ENCODE measurements around the gene C2orf76.
"Not testable (repeated sequence)": the region's sequence is repeated elsewhere in the genome, so short reads cannot be mapped to it uniquely, and the experiment has no call there.

The C2orf76 gene

GRCh38 chr2:119366649-119367471 is at the start of gene C2orf76, which contains the start of gene DBI:
Gene C2orf76, minus strand, starts transcription at chr2:119366834. Its CDS starts 26,875 bp downstream, at chr2:119339959.
Gene DBI, plus strand, starts transcription at chr2:119366977. Its CDS starts 75 bp downstream, at chr2:119367052.
- peak; percentile 90 for DNase-seq

GRCh38 chr2:119415630-119416029 is 49.0 kb upstream of the C2orf76 start:
- no peak for DNase-seq

GRCh38 chr2:119414894-119415293 is 48.3 kb upstream of the C2orf76 start:
- no peak for DNase-seq

GRCh38 chr2:119409506-119409905 is 42.9 kb upstream of the C2orf76 start:
- no peak for DNase-seq

GRCh38 chr2:119408221-119408619 is 41.6 kb upstream of the C2orf76 start:
- DNase-seq: no peak

GRCh38 chr2:119407430-119408220 is 41.0 kb upstream of the C2orf76 start:
- peak; percentile 53 for DNase-seq

- no peak for DNase-seq
Measured at GRCh38 chr2:119405151-119405550, 38.5 kb upstream of the C2orf76 start.

- DNase-seq: not testable (repeated sequence)
Measured at GRCh38 chr2:119403618-119404017, 37.0 kb upstream of the C2orf76 start.

GRCh38 chr2:119402645-119403560 is 36.3 kb upstream of the C2orf76 start:
- no peak for DNase-seq

- no peak for DNase-seq
Measured at GRCh38 chr2:119402106-119402505, 35.5 kb upstream of the C2orf76 start.

GRCh38 chr2:119397196-119397595 is 30.6 kb upstream of the C2orf76 start:
- no peak for DNase-seq

GRCh38 chr2:119393971-119394748 is 27.5 kb upstream of the C2orf76 start:
- no peak for DNase-seq

- DNase-seq: peak; percentile 58
Measured at GRCh38 chr2:119389615-119390306, 23.1 kb upstream of the C2orf76 start.

- peak; percentile 58 for DNase-seq
Measured at GRCh38 chr2:119387381-119388129, 20.9 kb upstream of the C2orf76 start.

- DNase-seq: no peak
Measured at GRCh38 chr2:119385466-119385865, 18.8 kb upstream of the C2orf76 start.

- no peak for DNase-seq
Measured at GRCh38 chr2:119384971-119385370, 18.3 kb upstream of the C2orf76 start.

- DNase-seq: peak; percentile 96
Measured at GRCh38 chr2:119383410-119384140, 16.9 kb upstream of the C2orf76 start.

GRCh38 chr2:119378566-119378965 is 11.9 kb upstream of the C2orf76 start:
- DNase-seq: no peak

GRCh38 chr2:119377993-119378345 is 11.3 kb upstream of the C2orf76 start:
- no peak for DNase-seq
